Loucy (cell line): ENCODE results near the gene S100A13.
"Not testable (repeated sequence)": the region's sequence is repeated elsewhere in the genome, so short reads cannot be mapped to it uniquely, and the experiment has no call there.

Source experiments
- H2AFZ ChIP-seq: fragments of 200-600 bp; sonication (generic); 2 replicates; pipeline ENCODE4 v1.6.0; 2016; ENCODE audit warnings: antibody characterized with exemption, mild to moderate bottlenecking, low read length, moderate library complexity
- H3F3A ChIP-seq: fragments of 200-600 bp; 2 replicates; pipeline ENCODE4 v1.6.0; 2016; ENCODE audit warnings: antibody characterized with exemption, low read depth, mild to moderate bottlenecking
- H3K27me3 ChIP-seq: fragments of 200-600 bp; sonication (generic); 2 replicates; pipeline ENCODE4 v1.6.1; 2014; ENCODE audit warnings: low read length, mild to moderate bottlenecking; ENCODE audit not compliant: insufficient read depth, poor library complexity, severe bottlenecking
- H3K36me3 ChIP-seq: fragments of 200-600 bp; sonication (generic); 2 replicates; pipeline ENCODE4 v1.6.1; 2016; ENCODE audit warnings: low read length; ENCODE audit not compliant: insufficient read depth
- H3K4me1 ChIP-seq: fragments of 200-600 bp; sonication (generic); 2 replicates; pipeline ENCODE4 v1.5.1; 2014; ENCODE audit warnings: low read length, mild to moderate bottlenecking; ENCODE audit not compliant: insufficient read depth, poor library complexity, severe bottlenecking
- H3K4me2 ChIP-seq: fragments of 200-600 bp; sonication (generic); 2 replicates; pipeline ENCODE4 v1.6.0; 2014; ENCODE audit warnings: antibody characterized with exemption, low read length, low read depth, mild to moderate bottlenecking; ENCODE audit not compliant: poor library complexity, severe bottlenecking
- H3K4me3 ChIP-seq: fragments of 200-600 bp; sonication (generic); 2 replicates; pipeline ENCODE4 v1.5.1; 2014; ENCODE audit warnings: low read length, mild to moderate bottlenecking, mixed read lengths; ENCODE audit not compliant: poor library complexity, severe bottlenecking
- H3K79me2 ChIP-seq: fragments of 200-600 bp; sonication (generic); 2 replicates; pipeline ENCODE4 v1.6.1; 2014; ENCODE audit warnings: low read length; ENCODE audit not compliant: insufficient read depth
- H3K9ac ChIP-seq: fragments of 200-600 bp; sonication (generic); 2 replicates; pipeline ENCODE4 v1.6.0; 2014; ENCODE audit warnings: mild to moderate bottlenecking, low read depth, low read length, moderate library complexity; ENCODE audit not compliant: poor library complexity, severe bottlenecking
- H3K9me2 ChIP-seq: fragments of 200-600 bp; sonication (generic); replicated peaks from 2 replicates; pipeline ENCODE4 v1.6.1; 2016; ENCODE audit warnings: low read depth, low read length, mixed read lengths
- H3K9me3 ChIP-seq: fragments of 200-600 bp; sonication (generic); 2 replicates; pipeline ENCODE4 v1.6.1; 2014; ENCODE audit warnings: mild to moderate bottlenecking, antibody characterized with exemption, low read length, low read depth; ENCODE audit not compliant: insufficient read depth
- H4K20me1 ChIP-seq: fragments of 200-600 bp; sonication (generic); 2 replicates; pipeline ENCODE4 v1.6.0; 2014; ENCODE audit warnings: antibody characterized with exemption, low read length, mild to moderate bottlenecking; ENCODE audit not compliant: insufficient read depth, poor library complexity, severe bottlenecking
- CTCF ChIP-seq: fragments of 200-600 bp; sonication (generic); conservative IDR thresholded peaks from 2 replicates; pipeline ENCODE4 v1.5.1; 2014; ENCODE audit warnings: mild to moderate bottlenecking, antibody characterized with exemption, low read length
- EZH2phosphoT487 ChIP-seq: fragments of 200-600 bp; IDR thresholded peaks from 2 replicates; pipeline ENCODE4 v1.6.1; 2018; ENCODE audit warnings: antibody characterized with exemption, mild to moderate bottlenecking, moderate library complexity, borderline replicate concordance

The S100A13 gene

DNA sequence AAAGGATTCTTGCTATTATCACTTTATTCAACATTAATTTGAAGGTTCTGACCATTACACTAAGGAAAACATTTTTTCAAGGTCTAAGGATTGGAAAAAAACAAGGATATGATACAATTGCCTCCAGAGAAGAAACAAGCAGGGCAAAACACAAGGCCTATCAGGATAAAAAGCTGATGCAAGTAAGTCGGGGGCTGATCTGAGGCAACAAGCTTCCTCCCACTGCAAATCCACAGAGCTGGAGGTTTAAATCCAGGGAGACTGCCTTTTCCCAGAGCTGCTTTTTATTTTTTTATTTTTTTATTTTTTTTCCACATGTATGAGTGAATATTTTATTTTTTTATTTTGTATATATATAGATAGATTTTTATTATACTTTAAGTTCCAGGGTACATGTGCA is 42.3 kb downstream of the S100A13 start:
- H3K9ac ChIP-seq: no peak overlapping the region
- TF ChIP-seq CTCF (no peak), EZH2phosphoT487 (no peak)
- H3K4me2 ChIP-seq: no peak overlapping the region
- no peaks in the 10 kb centered on the region for H3K9me2 ChIP-seq
- H3K27me3 ChIP-seq: no peaks in the 10 kb centered on the region
- no peak overlapping the region for H3K4me3 ChIP-seq
- H3K9me3 ChIP-seq: no peaks in the 10 kb centered on the region
- no peaks in the 10 kb centered on the region for H3K4me1 ChIP-seq
- no peaks in the 10 kb centered on the region for H4K20me1 ChIP-seq
- H3K36me3 ChIP-seq: no peaks in the 10 kb centered on the region
- no peak overlapping the region for H2AFZ ChIP-seq
- no peaks in the 10 kb centered on the region for H3K79me2 ChIP-seq
- H3F3A ChIP-seq: no peaks in the 10 kb centered on the region

GRCh38 chr1:153583976-153584375 is 43.3 kb downstream of the S100A13 start:
- TF ChIP-seq CTCF (no peak), EZH2phosphoT487 (no peak)
- H3K36me3 ChIP-seq: no peaks in the 10 kb centered on the region

DNA sequence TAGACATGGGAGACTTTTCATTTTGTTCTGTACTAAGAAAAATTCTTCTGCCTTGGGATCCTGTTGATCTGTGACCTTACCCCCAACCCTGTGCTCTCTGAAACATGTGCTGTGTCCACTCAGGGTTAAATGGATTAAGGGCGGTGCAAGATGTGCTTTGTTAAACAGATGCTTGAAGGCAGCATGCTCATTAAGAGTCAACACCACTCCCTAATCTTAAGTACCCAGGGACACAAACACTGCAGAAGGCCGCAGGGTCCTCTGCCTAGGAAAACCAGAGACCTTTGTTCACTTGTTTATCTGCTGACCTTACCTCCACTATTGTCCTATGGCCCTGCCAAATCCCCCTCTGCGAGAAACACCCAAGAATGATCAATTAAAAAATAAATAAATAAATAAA is 43.8 kb downstream of the S100A13 start:
- H3K9me2 ChIP-seq, H2AFZ ChIP-seq, H3K27me3 ChIP-seq, H3K4me3 ChIP-seq, H3K79me2 ChIP-seq, H4K20me1 ChIP-seq, H3K36me3 ChIP-seq, H3K9me3 ChIP-seq, H3K9ac ChIP-seq, H3K4me2 ChIP-seq, H3F3A ChIP-seq, H3K4me1 ChIP-seq: not testable (repeated sequence)

More at GRCh38 chr1:153583976-153584375, 43.3 kb downstream of the S100A13 start:
- Histone ChIP-seq H3K27me3 (no peaks in the 10 kb centered on the region), H3K9ac (no peak overlapping the region), H3F3A (no peaks in the 10 kb centered on the region), H3K4me3 (no peak overlapping the region), H3K4me1 (no peaks in the 10 kb centered on the region), H3K9me2 (no peaks in the 10 kb centered on the region), H3K4me2 (no peak overlapping the region), H3K9me3 (no peaks in the 10 kb centered on the region), H4K20me1 (no peaks in the 10 kb centered on the region), H2AFZ (no peak overlapping the region; the same call in 1 of the 2 replicates), H3K79me2 (no peaks in the 10 kb centered on the region)

DNA sequence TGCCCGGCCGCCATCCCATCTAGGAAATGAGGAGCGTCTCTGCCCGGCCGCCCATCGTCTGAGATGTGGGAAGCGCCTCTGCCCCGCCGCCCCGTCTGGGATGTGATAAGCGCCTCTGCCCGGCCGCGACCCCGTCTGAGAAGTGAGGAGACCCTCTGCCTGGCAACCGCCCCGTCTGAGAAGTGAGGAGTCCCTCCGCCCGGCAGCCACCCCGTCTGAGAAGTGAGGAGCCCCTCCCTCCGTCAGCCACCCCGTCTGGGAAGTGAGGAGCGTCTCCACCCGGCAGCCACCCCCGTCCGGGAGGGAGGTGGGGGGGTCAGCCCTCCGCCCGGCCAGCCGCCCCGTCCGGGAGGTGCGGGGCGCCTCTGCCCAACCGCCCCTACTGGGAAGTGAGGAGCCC is 44.5 kb downstream of the S100A13 start:
- not testable (repeated sequence) for H4K20me1 ChIP-seq, H3K9me3 ChIP-seq, H3K4me2 ChIP-seq, H3F3A ChIP-seq, H2AFZ ChIP-seq, H3K9ac ChIP-seq, H3K36me3 ChIP-seq, H3K27me3 ChIP-seq, H3K9me2 ChIP-seq, H3K4me1 ChIP-seq, H3K79me2 ChIP-seq, H3K4me3 ChIP-seq
